ENCODE measurements around the gene TTPAL. TPM values are rescaled to one million over a fixed set of nuclear protein-coding genes. Genes with fewer than 3 reads are reported as not detected.

The TTPAL gene
- total and polyA plus RNA-seq, 9 of the 15 experiments (the other 6 are each of a cell fraction or from before 2014, with no cell fraction given), result 1.1 to 7.0 (median 2.6) TPM

GRCh38 chr20:44430270-44431065 is 45.2 kb upstream of the TTPAL start (continued):
- TF ChIP-seq, protein P1, sequence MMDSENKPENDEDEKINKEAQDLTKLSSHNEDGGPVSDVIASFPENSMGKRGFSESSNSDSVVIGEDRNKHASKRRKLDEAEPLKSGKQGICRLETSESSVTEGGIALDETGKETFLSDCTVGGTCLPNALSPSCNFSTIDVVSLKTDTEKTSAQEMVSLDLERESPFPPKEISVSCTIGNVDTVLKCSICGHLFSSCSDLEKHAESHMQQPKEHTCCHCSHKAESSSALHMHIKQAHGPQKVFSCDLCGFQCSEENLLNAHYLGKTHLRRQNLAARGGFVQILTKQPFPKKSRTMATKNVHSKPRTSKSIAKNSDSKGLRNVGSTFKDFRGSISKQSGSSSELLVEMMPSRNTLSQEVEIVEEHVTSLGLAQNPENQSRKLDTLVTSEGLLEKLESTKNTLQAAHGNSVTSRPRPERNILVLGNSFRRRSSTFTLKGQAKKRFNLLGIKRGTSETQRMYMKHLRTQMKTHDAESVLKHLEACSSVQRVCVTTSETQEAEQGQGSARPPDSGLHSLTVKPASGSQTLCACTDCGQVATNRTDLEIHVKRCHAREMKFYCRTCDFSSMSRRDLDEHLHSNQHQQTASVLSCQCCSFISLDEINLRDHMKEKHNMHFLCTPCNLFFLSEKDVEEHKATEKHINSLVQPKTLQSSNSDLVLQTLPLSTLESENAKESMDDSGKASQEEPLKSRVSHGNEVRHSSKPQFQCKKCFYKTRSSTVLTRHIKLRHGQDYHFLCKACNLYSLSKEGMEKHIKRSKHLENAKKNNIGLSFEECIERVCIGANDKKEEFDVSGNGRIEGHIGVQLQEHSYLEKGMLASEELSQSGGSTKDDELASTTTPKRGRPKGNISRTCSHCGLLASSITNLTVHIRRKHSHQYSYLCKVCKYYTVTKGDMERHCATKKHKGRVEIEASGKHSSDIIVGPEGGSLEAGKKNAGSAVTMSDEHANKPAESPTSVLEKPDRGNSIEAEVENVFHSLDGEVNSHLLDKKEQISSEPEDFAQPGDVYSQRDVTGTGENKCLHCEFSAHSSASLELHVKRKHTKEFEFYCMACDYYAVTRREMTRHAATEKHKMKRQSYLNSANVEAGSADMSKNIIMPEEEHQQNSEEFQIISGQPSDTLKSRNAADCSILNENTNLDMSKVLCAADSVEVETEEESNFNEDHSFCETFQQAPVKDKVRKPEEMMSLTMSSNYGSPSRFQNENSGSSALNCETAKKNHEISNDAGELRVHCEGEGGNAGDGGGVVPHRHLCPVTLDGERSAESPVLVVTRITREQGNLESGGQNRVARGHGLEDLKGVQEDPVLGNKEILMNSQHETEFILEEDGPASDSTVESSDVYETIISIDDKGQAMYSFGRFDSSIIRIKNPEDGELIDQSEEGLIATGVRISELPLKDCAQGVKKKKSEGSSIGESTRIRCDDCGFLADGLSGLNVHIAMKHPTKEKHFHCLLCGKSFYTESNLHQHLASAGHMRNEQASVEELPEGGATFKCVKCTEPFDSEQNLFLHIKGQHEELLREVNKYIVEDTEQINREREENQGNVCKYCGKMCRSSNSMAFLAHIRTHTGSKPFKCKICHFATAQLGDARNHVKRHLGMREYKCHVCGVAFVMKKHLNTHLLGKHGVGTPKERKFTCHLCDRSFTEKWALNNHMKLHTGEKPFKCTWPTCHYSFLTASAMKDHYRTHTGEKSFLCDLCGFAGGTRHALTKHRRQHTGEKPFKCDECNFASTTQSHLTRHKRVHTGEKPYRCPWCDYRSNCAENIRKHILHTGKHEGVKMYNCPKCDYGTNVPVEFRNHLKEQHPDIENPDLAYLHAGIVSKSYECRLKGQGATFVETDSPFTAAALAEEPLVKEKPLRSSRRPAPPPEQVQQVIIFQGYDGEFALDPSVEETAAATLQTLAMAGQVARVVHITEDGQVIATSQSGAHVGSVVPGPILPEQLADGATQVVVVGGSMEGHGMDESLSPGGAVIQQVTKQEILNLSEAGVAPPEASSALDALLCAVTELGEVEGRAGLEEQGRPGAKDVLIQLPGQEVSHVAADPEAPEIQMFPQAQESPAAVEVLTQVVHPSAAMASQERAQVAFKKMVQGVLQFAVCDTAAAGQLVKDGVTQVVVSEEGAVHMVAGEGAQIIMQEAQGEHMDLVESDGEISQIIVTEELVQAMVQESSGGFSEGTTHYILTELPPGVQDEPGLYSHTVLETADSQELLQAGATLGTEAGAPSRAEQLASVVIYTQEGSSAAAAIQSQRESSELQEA (IDR thresholded peaks at IDR 0.05; ENCODE audit: low read depth), result no peak
- TF ChIP-seq CHCHD3 (CRISPR knock-in tag; IDR thresholded peaks at IDR 0.05), result no peak
- TF ChIP-seq, protein P2, sequence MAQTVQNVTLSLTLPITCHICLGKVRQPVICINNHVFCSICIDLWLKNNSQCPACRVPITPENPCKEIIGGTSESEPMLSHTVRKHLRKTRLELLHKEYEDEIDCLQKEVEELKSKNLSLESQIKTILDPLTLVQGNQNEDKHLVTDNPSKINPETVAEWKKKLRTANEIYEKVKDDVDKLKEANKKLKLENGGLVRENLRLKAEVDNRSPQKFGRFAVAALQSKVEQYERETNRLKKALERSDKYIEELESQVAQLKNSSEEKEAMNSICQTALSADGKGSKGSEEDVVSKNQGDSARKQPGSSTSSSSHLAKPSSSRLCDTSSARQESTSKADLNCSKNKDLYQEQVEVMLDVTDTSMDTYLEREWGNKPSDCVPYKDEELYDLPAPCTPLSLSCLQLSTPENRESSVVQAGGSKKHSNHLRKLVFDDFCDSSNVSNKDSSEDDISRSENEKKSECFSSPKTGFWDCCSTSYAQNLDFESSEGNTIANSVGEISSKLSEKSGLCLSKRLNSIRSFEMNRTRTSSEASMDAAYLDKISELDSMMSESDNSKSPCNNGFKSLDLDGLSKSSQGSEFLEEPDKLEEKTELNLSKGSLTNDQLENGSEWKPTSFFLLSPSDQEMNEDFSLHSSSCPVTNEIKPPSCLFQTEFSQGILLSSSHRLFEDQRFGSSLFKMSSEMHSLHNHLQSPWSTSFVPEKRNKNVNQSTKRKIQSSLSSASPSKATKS (CRISPR knock-in tag; IDR thresholded peaks at IDR 0.05), result no peak
- TF ChIP-seq SNRNP70 (optimal IDR thresholded peaks at IDR 0.05; ENCODE audit: low read depth, low read length), result no peak
- TF ChIP-seq, protein P3, sequence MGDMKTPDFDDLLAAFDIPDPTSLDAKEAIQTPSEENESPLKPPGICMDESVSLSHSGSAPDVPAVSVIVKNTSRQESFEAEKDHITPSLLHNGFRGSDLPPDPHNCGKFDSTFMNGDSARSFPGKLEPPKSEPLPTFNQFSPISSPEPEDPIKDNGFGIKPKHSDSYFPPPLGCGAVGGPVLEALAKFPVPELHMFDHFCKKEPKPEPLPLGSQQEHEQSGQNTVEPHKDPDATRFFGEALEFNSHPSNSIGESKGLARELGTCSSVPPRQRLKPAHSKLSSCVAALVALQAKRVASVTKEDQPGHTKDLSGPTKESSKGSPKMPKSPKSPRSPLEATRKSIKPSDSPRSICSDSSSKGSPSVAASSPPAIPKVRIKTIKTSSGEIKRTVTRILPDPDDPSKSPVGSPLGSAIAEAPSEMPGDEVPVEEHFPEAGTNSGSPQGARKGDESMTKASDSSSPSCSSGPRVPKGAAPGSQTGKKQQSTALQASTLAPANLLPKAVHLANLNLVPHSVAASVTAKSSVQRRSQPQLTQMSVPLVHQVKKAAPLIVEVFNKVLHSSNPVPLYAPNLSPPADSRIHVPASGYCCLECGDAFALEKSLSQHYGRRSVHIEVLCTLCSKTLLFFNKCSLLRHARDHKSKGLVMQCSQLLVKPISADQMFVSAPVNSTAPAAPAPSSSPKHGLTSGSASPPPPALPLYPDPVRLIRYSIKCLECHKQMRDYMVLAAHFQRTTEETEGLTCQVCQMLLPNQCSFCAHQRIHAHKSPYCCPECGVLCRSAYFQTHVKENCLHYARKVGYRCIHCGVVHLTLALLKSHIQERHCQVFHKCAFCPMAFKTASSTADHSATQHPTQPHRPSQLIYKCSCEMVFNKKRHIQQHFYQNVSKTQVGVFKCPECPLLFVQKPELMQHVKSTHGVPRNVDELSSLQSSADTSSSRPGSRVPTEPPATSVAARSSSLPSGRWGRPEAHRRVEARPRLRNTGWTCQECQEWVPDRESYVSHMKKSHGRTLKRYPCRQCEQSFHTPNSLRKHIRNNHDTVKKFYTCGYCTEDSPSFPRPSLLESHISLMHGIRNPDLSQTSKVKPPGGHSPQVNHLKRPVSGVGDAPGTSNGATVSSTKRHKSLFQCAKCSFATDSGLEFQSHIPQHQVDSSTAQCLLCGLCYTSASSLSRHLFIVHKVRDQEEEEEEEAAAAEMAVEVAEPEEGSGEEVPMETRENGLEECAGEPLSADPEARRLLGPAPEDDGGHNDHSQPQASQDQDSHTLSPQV (IDR thresholded peaks at IDR 0.05), result no peak

Measured in K562 (cell line).